Erythroblast (primary cell): Measurements from ENCODE around the gene ALDH3B2.

ENCODE experiments used
- DNase-seq, 2 experiments: peaks; one replicate each; lab custom pipeline; 2025; lab: John Stamatoyannopoulos, UW
- GATA1 ChIP-seq: IDR thresholded peaks from 2 replicates; pipeline ENCODE4 v1.6.1; 2011; ENCODE audit warnings: low read depth, mild to moderate bottlenecking, control low read depth, low read length, moderate library complexity
- POLR2A ChIP-seq: IDR thresholded peaks from 2 replicates; pipeline ENCODE4 v1.6.1; 2011; ENCODE audit warnings: mild to moderate bottlenecking, low read length

Gene ALDH3B2

GRCh38 chr11:67671211-67671520, 3.3 kb downstream of the ALDH3B2 start:
- TF ChIP-seq POLR2A (no peak), GATA1 (no peak)
- no peak for DNase-seq

- TF ChIP-seq POLR2A (no peak), GATA1 (no peak)
- no peak for DNase-seq
Measured at GRCh38 chr11:67670316-67671210, 3.9 kb downstream of the ALDH3B2 start.

- DNase-seq = no peak
- TF ChIP-seq POLR2A (no peak), GATA1 (no peak)
Measured at GRCh38 chr11:67668192-67668551, 6.3 kb downstream of the ALDH3B2 start.

GRCh38 chr11:67667490-67668191, 6.8 kb downstream of the ALDH3B2 start:
- TF ChIP-seq POLR2A = no peak
- no peak for TF ChIP-seq GATA1
- no peak for DNase-seq

GRCh38 chr11:67666676-67667489, 7.5 kb downstream of the ALDH3B2 start:
- DNase-seq = no peak
- TF ChIP-seq POLR2A = no peak
- no peak for TF ChIP-seq GATA1

- no peak for TF ChIP-seq POLR2A
- no peak for TF ChIP-seq GATA1
- no peak for DNase-seq
Measured at GRCh38 chr11:67666303-67666645, 8.1 kb downstream of the ALDH3B2 start.

- TF ChIP-seq POLR2A (no peak), GATA1 (no peak)
- no peak for DNase-seq
Measured at GRCh38 chr11:67665541-67666302, 8.7 kb downstream of the ALDH3B2 start.

- TF ChIP-seq POLR2A (no peak), GATA1 (no peak)
- DNase-seq = no peak
Measured at GRCh38 chr11:67664696-67665540, 9.5 kb downstream of the ALDH3B2 start.

- no peak for DNase-seq
- TF ChIP-seq GATA1 = no peak
- TF ChIP-seq POLR2A = no peak
Measured at GRCh38 chr11:67664213-67664585, 10.2 kb downstream of the ALDH3B2 start.

- DNase-seq = no peak
- no peak for TF ChIP-seq GATA1
- TF ChIP-seq POLR2A = no peak
Measured at GRCh38 chr11:67663532-67664212, 10.8 kb downstream of the ALDH3B2 start.

- no peak for DNase-seq
- TF ChIP-seq POLR2A (no peak), GATA1 (no peak)
Measured at GRCh38 chr11:67662835-67663531, 11.4 kb downstream of the ALDH3B2 start.
